ENCODE data around the gene RAB40B.
A peak's percentile ranks its signal among the peaks of the same experiment; 100 is the strongest.

Gene RAB40B

DNA sequence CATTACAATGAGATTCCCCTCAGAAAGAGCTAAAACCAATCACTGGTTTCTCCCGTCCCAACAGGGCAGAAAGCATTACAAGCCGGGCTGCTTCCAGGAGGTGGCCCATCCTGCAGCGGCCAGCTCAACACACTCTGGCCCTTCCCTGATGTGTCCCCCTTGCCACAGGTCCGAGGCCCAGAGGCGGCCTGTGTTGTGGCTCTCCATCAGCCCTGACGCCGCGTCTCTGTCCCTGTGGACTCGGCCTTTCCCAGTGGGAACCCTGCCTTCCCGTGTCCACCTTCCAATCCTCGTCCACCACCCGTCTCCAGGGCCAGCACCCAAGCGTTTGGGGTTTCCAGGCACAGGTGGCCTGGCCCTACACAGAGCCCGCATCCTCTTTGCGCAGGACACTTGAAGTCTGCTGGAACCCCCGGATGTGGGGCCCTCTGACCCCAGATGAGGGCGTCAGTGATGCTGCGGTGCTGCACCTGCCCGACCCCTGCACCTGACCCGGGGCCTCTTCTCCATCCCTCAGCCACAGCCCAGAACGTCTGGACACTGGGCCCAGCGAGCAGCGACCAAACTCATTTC lies 21.1 kb downstream of the RAB40B start:
- Histone ChIP-seq H4K20me1 (ENCODE audit: insufficient read depth, low read length) (no peaks in the 10 kb centered on the region), H3K9ac (ENCODE audit: low read length) (peak overlapping the region; percentile 73), H3K4me3 (ENCODE audit: low read length) (peak overlapping the region; percentile 69), H3K79me2 (ENCODE audit: low read length) (peaks cover 12% of the 10 kb centered on the region), H3K9me3 (ENCODE audit: insufficient read depth, low read length) (peaks cover 7% of the 10 kb centered on the region; the same call in 1 of the 2 replicates), H3K36me3 (replicated peaks; ENCODE audit: low read depth, low read length) (peaks cover 18% of the 10 kb centered on the region), H3K4me1 (ENCODE audit: low read length) (peaks cover 28% of the 10 kb centered on the region), H3K27me3 (ENCODE audit: low read depth, low read length) (no peaks in the 10 kb centered on the region), H3K4me2 (ENCODE audit: low read length) (peak overlapping the region; percentile 71), H2AFZ (ENCODE audit: low read depth, low read length) (0 out of 2 replicates have a peak overlapping the region, but pooled peaks have one; percentile 7), H3K27ac (ENCODE audit: low read length) (peak overlapping the region; percentile 95)
- TF ChIP-seq, protein P1, sequence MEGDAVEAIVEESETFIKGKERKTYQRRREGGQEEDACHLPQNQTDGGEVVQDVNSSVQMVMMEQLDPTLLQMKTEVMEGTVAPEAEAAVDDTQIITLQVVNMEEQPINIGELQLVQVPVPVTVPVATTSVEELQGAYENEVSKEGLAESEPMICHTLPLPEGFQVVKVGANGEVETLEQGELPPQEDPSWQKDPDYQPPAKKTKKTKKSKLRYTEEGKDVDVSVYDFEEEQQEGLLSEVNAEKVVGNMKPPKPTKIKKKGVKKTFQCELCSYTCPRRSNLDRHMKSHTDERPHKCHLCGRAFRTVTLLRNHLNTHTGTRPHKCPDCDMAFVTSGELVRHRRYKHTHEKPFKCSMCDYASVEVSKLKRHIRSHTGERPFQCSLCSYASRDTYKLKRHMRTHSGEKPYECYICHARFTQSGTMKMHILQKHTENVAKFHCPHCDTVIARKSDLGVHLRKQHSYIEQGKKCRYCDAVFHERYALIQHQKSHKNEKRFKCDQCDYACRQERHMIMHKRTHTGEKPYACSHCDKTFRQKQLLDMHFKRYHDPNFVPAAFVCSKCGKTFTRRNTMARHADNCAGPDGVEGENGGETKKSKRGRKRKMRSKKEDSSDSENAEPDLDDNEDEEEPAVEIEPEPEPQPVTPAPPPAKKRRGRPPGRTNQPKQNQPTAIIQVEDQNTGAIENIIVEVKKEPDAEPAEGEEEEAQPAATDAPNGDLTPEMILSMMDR (IDR thresholded peaks at IDR 0.05; ENCODE audit: low read depth, low read length), result no peak
- no peak for TF ChIP-seq EZH2phosphoT487 (IDR thresholded peaks at IDR 0.05; ENCODE audit: low read depth)

- Histone ChIP-seq H3K27ac (ENCODE audit: low read length) (no peak overlapping the region), H3K79me2 (ENCODE audit: low read length) (peaks cover 12% of the 10 kb centered on the region), H3K9ac (ENCODE audit: low read length) (no peak overlapping the region), H3K4me1 (ENCODE audit: low read length) (peaks cover 28% of the 10 kb centered on the region), H4K20me1 (ENCODE audit: insufficient read depth, low read length) (no peaks in the 10 kb centered on the region), H3K4me3 (ENCODE audit: low read length) (no peak overlapping the region), H2AFZ (ENCODE audit: low read depth, low read length) (no peak overlapping the region), H3K36me3 (replicated peaks; ENCODE audit: low read depth, low read length) (peaks cover 10% of the 10 kb centered on the region), H3K4me2 (ENCODE audit: low read length) (no peak overlapping the region), H3K9me3 (ENCODE audit: insufficient read depth, low read length) (no peaks in the 10 kb centered on the region), H3K27me3 (ENCODE audit: low read depth, low read length) (no peaks in the 10 kb centered on the region)
- TF ChIP-seq EZH2phosphoT487 (IDR thresholded peaks at IDR 0.05; ENCODE audit: low read depth), result no peak
- TF ChIP-seq, protein P1 (IDR thresholded peaks at IDR 0.05; ENCODE audit: low read depth, low read length), result no peak
Observed at GRCh38 chr17:82675476-82676245, 22.8 kb downstream of the RAB40B start.

- no peak overlapping the region for H3K9ac ChIP-seq (ENCODE audit: low read length)
- H3K79me2 ChIP-seq (ENCODE audit: low read length), result peaks cover 9% of the 10 kb centered on the region
- H3K27ac ChIP-seq (ENCODE audit: low read length), result no peak overlapping the region
- no peak overlapping the region for H3K4me2 ChIP-seq (ENCODE audit: low read length)
- H3K36me3 ChIP-seq (replicated peaks; ENCODE audit: low read depth, low read length), result peaks cover 8% of the 10 kb centered on the region
- no peaks in the 10 kb centered on the region for H4K20me1 ChIP-seq (ENCODE audit: insufficient read depth, low read length)
- H3K27me3 ChIP-seq (ENCODE audit: low read depth, low read length), result no peaks in the 10 kb centered on the region
- TF ChIP-seq, protein P1 (IDR thresholded peaks at IDR 0.05; ENCODE audit: low read depth, low read length), result no peak
- no peak for TF ChIP-seq EZH2phosphoT487 (IDR thresholded peaks at IDR 0.05; ENCODE audit: low read depth)
- peaks cover 24% of the 10 kb centered on the region for H3K4me1 ChIP-seq (ENCODE audit: low read length)
- H2AFZ ChIP-seq (ENCODE audit: low read depth, low read length), result no peak overlapping the region
- H3K4me3 ChIP-seq (ENCODE audit: low read length), result no peak overlapping the region
- H3K9me3 ChIP-seq (ENCODE audit: insufficient read depth, low read length), result no peaks in the 10 kb centered on the region
Observed at GRCh38 chr17:82674656-82675475, 23.6 kb downstream of the RAB40B start.
